ENCODE results near the gene NEURL2. TPM values are rescaled to one million over a fixed set of nuclear protein-coding genes. Genes with fewer than 3 reads are reported as not detected.

NEURL2 gene
- total RNA-seq, 1 experiment from 2014 or later: 3.3 TPM

GRCh38 chr20:45924391-45925261 lies 33.6 kb upstream of the NEURL2 start:
- BruUV-seq (replicated peaks): no TSS peak
- peak; percentile 54 for DNase-seq (ENCODE audit: low spot score)
- ChIA-PET POLR2A (ENCODE audit: low non-redundant PET) (no interaction called here), CTCF (no interaction called here)
- Histone ChIP-seq H3K9me3 (ENCODE audit: low read depth, low read length, poor library complexity, severe bottlenecking) (no peaks in the 10 kb centered on the region), H3K27ac (ENCODE audit: low read depth, low read length, poor library complexity, severe bottlenecking) (peak overlapping the region; percentile 14), H3K4me1 (ENCODE audit: insufficient read depth, low read length, poor library complexity, severe bottlenecking) (no peaks in the 10 kb centered on the region), H3K4me3 (ENCODE audit: low read depth, low read length, poor library complexity, severe bottlenecking) (no peak overlapping the region), H3K36me3 (ENCODE audit: insufficient read depth, low read length, poor library complexity, severe bottlenecking) (no peaks in the 10 kb centered on the region), H3K27me3 (replicated peaks; ENCODE audit: insufficient read depth, low read depth, low read length, poor library complexity) (no peaks in the 10 kb centered on the region)
- TF ChIP-seq EZH2 (IDR thresholded peaks at IDR 0.05; ENCODE audit: borderline replicate concordance, low read depth, low read length, poor library complexity, severe bottlenecking): no peak
- TF ChIP-seq CTCF (conservative IDR thresholded peaks at IDR 0.05; ENCODE audit: low read depth, low read length): no peak
- intact Hi-C loops (cut with micrococcal nuclease; ENCODE audit: unreplicated experiment): no loop called here

GRCh38 chr20:45921337-45922189 lies 30.6 kb upstream of the NEURL2 start:
- TF ChIP-seq EZH2 (IDR thresholded peaks at IDR 0.05; ENCODE audit: borderline replicate concordance, low read depth, low read length, poor library complexity, severe bottlenecking): no peak
- no peak for TF ChIP-seq CTCF (conservative IDR thresholded peaks at IDR 0.05; ENCODE audit: low read depth, low read length)
- POLR2A ChIA-PET (ENCODE audit: low non-redundant PET): interaction anchor here (0.6 kb wide), 1 partner anchor 12 kb away, joined by 7 read pairs; no protein-coding TSS in a partner anchor

GRCh38 chr20:45920462-45921336 lies 29.7 kb upstream of the NEURL2 start:
- no TSS peak for BruUV-seq (replicated peaks)
- CTCF ChIA-PET: no interaction called here

More at GRCh38 chr20:45921337-45922189, 30.6 kb upstream of the NEURL2 start:
- H3K9me3 ChIP-seq (ENCODE audit: low read depth, low read length, poor library complexity, severe bottlenecking): no peaks in the 10 kb centered on the region
- no peak overlapping the region for H3K27ac ChIP-seq (ENCODE audit: low read depth, low read length, poor library complexity, severe bottlenecking)
- DNase-seq (ENCODE audit: low spot score): no peak
- no peaks in the 10 kb centered on the region for H3K36me3 ChIP-seq (ENCODE audit: insufficient read depth, low read length, poor library complexity, severe bottlenecking)
- intact Hi-C loops (cut with micrococcal nuclease; ENCODE audit: unreplicated experiment): no loop called here
- CTCF ChIA-PET: no interaction called here
- H3K27me3 ChIP-seq (replicated peaks; ENCODE audit: insufficient read depth, low read depth, low read length, poor library complexity): no peaks in the 10 kb centered on the region
- no peaks in the 10 kb centered on the region for H3K4me1 ChIP-seq (ENCODE audit: insufficient read depth, low read length, poor library complexity, severe bottlenecking)
- BruUV-seq (replicated peaks): no TSS peak
- H3K4me3 ChIP-seq (ENCODE audit: low read depth, low read length, poor library complexity, severe bottlenecking): no peak overlapping the region

More at GRCh38 chr20:45920462-45921336, 29.7 kb upstream of the NEURL2 start:
- no peak for TF ChIP-seq CTCF (conservative IDR thresholded peaks at IDR 0.05; ENCODE audit: low read depth, low read length)
- no peak for DNase-seq (ENCODE audit: low spot score)
- Histone ChIP-seq H3K4me1 (ENCODE audit: insufficient read depth, low read length, poor library complexity, severe bottlenecking) (no peaks in the 10 kb centered on the region), H3K27me3 (replicated peaks; ENCODE audit: insufficient read depth, low read depth, low read length, poor library complexity) (no peaks in the 10 kb centered on the region), H3K4me3 (ENCODE audit: low read depth, low read length, poor library complexity, severe bottlenecking) (no peak overlapping the region), H3K27ac (ENCODE audit: low read depth, low read length, poor library complexity, severe bottlenecking) (no peak overlapping the region), H3K36me3 (ENCODE audit: insufficient read depth, low read length, poor library complexity, severe bottlenecking) (no peaks in the 10 kb centered on the region), H3K9me3 (ENCODE audit: low read depth, low read length, poor library complexity, severe bottlenecking) (no peaks in the 10 kb centered on the region)
- intact Hi-C loops (cut with micrococcal nuclease; ENCODE audit: unreplicated experiment): no loop called here
- POLR2A ChIA-PET (ENCODE audit: low non-redundant PET): no interaction called here

Measured in A673 (cell line).